Non-pigmented ciliary epithelial cell (primary cell): ENCODE results near the gene SEC61A2.

Source experiments
- DNase-seq: peaks from one replicate; pipeline ENCODE4 v3.0.0-alpha.2; 2010; ENCODE audit warnings: low read depth

SEC61A2 gene

GRCh38 chr10:12196531-12197211, 67.2 kb downstream of the SEC61A2 start:
- DNase-seq, result no peak

- no peak for DNase-seq
Measured at GRCh38 chr10:12198156-12198555, 68.7 kb downstream of the SEC61A2 start.

GRCh38 chr10:12200850-12201249, 71.4 kb downstream of the SEC61A2 start:
- DNase-seq, result no peak

- no peak for DNase-seq
Measured at GRCh38 chr10:12201543-12201942, 72.1 kb downstream of the SEC61A2 start.

GRCh38 chr10:12202226-12202625, 72.7 kb downstream of the SEC61A2 start:
- DNase-seq, result no peak

- DNase-seq, result no peak
Measured at GRCh38 chr10:12205082-12205481, 75.6 kb downstream of the SEC61A2 start.

- no peak for DNase-seq
Measured at GRCh38 chr10:12207114-12207513, 77.6 kb downstream of the SEC61A2 start.

- no peak for DNase-seq
Measured at GRCh38 chr10:12208460-12208859, 79.0 kb downstream of the SEC61A2 start.

- DNase-seq, result no peak
Measured at GRCh38 chr10:12212454-12212853, 83.0 kb downstream of the SEC61A2 start.

- no peak for DNase-seq
Measured at GRCh38 chr10:12213621-12214020, 84.1 kb downstream of the SEC61A2 start.

GRCh38 chr10:12214093-12214492, 84.6 kb downstream of the SEC61A2 start:
- no peak for DNase-seq

GRCh38 chr10:12214763-12215218, 85.3 kb downstream of the SEC61A2 start:
- DNase-seq, result no peak
